ENCODE data around the gene PSG2. TPM values are rescaled to one million over a fixed set of nuclear protein-coding genes. Genes with fewer than 3 reads are reported as not detected.
"Not testable (repeated sequence)": the region's sequence is repeated elsewhere in the genome, so short reads cannot be mapped to it uniquely, and the experiment has no call there.

PSG2 gene
- total RNA-seq, 1 donor from 2014 or later, result not detected

DNA sequence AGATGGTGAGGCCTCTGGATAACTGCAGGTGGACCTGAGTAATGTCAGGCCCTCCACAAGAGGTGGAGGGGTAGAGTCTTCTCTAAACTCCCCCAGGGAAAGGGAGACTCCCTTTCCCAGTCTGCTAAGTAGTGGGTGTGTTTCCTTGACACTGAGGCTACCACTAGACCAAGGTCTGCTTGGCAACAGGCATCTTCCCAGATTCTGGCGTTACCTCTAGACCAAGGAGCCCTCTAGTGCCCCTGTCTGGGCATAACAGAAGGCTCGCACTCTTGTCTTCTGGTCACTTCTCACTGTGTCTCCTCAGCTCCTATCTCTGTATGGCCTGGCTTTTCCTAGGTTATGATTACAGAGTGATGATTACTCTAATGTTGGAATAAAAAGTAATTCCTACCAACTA is 50.9 kb downstream of the PSG2 start:
- not testable (repeated sequence) for H3K27me3 Mint-ChIP-seq (ENCODE audit: low read depth); H3K27ac Mint-ChIP-seq (ENCODE audit: unreplicated experiment); DNase-seq (ENCODE audit: low read depth, low spot score); H3K4me3 Mint-ChIP-seq; H3K4me1 Mint-ChIP-seq
- Mint-ChIP-seq H3K36me3 (ENCODE audit: low read depth) (peaks cover 11% of the 10 kb centered on the region), H3K9me3 (peaks cover 20% of the 10 kb centered on the region)

DNA sequence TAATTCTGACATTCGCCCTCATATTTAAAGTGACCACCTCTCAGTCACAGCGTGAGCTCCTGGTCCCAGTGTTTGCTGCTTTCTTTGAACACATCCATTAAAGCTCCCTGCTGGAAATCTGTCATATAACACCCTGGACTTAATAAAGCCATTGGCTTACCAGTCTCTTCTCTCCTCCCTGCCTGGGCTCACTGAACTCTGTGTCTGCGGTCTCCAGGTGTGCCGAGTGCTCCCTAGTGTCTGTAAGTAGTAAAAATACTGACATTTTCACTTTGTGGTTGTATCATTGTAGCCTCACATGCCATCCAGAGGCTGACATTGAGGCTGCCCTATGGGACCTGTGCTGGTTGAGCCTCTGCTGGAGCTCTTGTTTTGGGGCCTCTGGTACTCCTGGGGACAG is 53.6 kb downstream of the PSG2 start:
- no peaks in the 10 kb centered on the region for H3K27me3 Mint-ChIP-seq (ENCODE audit: low read depth)
- no peak for DNase-seq (ENCODE audit: low read depth, low spot score)
- no peak overlapping the region for H3K27ac Mint-ChIP-seq (ENCODE audit: unreplicated experiment)
- no peak overlapping the region for H3K4me3 Mint-ChIP-seq
- peaks cover 5% of the 10 kb centered on the region for H3K36me3 Mint-ChIP-seq (ENCODE audit: low read depth)
- peaks cover 15% of the 10 kb centered on the region for H3K9me3 Mint-ChIP-seq
- H3K4me1 Mint-ChIP-seq, result no peaks in the 10 kb centered on the region
- TF ChIP-seq CTCF (conservative IDR thresholded peaks at IDR 0.05), result no peak

DNA sequence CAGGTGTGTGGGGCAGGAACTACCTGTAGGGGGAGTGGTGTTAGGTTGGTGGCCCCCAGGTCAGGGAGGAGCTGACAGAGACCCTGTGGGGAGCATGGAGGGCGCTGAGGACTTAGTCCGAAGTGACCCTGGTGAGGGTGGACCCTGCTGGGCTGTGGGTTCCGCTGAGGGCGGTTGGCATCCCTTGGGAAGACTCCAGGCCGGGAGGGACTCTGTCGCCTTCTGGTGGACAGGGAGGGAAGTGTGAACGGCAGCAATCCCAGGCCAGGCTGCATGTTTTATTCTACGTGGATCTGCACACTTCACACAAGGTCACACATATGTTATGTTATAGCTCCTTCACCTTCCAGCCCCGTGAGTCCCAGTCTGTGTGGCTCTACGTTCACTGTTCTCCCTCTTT is 54.5 kb downstream of the PSG2 start:
- not testable (repeated sequence) for H3K36me3 Mint-ChIP-seq (ENCODE audit: low read depth); DNase-seq (ENCODE audit: low read depth, low spot score); H3K27me3 Mint-ChIP-seq (ENCODE audit: low read depth); H3K4me1 Mint-ChIP-seq; H3K27ac Mint-ChIP-seq (ENCODE audit: unreplicated experiment); H3K4me3 Mint-ChIP-seq
- peaks cover 15% of the 10 kb centered on the region for H3K9me3 Mint-ChIP-seq

DNA sequence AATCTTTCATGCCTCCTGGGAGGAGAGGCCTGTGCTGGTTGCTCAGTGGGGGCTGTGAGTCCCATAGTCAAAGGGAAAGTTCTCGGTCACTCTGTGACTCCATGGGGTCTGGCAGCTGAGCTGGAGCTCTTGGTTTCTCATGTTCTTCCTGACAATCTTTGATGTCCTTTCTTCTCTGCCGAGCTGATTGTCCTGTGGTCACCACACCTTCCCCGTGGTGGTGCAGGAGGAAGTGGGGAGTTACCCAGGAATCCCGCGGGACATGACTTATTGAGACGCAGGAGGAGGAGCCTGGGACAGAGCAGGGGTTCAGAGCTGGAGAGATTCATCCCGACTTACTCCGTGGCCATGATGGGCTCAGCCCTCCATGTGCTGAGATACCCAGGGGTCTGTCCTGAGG is 55.4 kb downstream of the PSG2 start:
- H3K27me3 Mint-ChIP-seq (ENCODE audit: low read depth), result not testable (repeated sequence)

DNA sequence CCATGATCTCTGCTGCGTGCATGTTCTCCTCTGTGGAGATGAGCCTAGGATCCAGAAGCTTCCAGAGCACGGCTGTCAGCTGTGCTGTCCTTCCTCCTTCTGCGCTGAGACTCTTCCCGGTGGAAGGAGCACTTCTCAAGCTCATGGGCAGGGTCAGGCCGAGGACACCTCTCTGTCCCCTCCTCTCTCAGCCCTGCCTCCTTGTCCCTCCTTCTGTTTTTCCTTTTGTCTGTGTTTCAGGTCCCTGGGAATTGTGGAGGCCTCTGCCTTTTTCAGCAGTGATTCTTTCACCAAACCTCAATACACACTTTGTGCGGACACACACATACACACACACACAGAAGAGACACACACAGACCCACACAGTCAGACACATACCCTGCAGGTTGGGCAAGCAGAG is 56.1 kb downstream of the PSG2 start, which contains the start of gene PSG11:
Gene PSG11, minus strand, starts transcription at position 101 of the 400 bp plus-strand sequence. Its CDS starts 97 bp downstream, at position 4.
- not testable (repeated sequence) for H3K4me1 Mint-ChIP-seq; H3K4me3 Mint-ChIP-seq; DNase-seq (ENCODE audit: low read depth, low spot score); H3K27ac Mint-ChIP-seq (ENCODE audit: unreplicated experiment); H3K36me3 Mint-ChIP-seq (ENCODE audit: low read depth); H3K27me3 Mint-ChIP-seq (ENCODE audit: low read depth)
- H3K9me3 Mint-ChIP-seq, result peaks cover 17% of the 10 kb centered on the region

More for the DNA sequence above, 55.4 kb downstream of the PSG2 start:
- H3K4me1 Mint-ChIP-seq; H3K36me3 Mint-ChIP-seq (ENCODE audit: low read depth); DNase-seq (ENCODE audit: low read depth, low spot score); H3K4me3 Mint-ChIP-seq; H3K27ac Mint-ChIP-seq (ENCODE audit: unreplicated experiment): not testable (repeated sequence)
- peaks cover 16% of the 10 kb centered on the region for H3K9me3 Mint-ChIP-seq

DNA sequence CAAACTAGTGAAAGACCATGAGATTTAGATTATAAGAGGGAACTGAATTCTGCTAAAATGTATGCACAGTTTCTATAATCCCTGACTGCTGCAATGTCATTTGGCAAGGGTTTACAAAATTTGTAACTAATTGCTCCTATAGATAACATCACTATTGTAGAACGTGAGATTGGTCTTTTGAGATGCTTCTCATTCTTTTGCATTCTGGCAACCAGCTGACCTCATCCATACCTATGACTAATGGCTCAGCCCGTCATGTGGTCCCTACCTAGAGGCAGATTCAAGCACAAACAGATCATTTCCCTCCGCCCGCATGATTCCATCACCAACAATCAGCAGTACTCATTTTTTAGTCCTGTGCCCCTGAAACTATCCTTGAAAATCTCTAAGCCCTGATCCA is 60.4 kb downstream of the PSG2 start:
- not testable (repeated sequence) for H3K36me3 Mint-ChIP-seq (ENCODE audit: low read depth); H3K27ac Mint-ChIP-seq (ENCODE audit: unreplicated experiment); DNase-seq (ENCODE audit: low read depth, low spot score); H3K4me1 Mint-ChIP-seq; H3K27me3 Mint-ChIP-seq (ENCODE audit: low read depth); H3K9me3 Mint-ChIP-seq; H3K4me3 Mint-ChIP-seq

GRCh38 chr19:43021629-43022028 is 60.9 kb downstream of the PSG2 start:
- H3K4me3 Mint-ChIP-seq; H3K36me3 Mint-ChIP-seq (ENCODE audit: low read depth); H3K4me1 Mint-ChIP-seq; DNase-seq (ENCODE audit: low read depth, low spot score); H3K27me3 Mint-ChIP-seq (ENCODE audit: low read depth); H3K27ac Mint-ChIP-seq (ENCODE audit: unreplicated experiment): not testable (repeated sequence)
- peaks cover 11% of the 10 kb centered on the region for H3K9me3 Mint-ChIP-seq

DNA sequence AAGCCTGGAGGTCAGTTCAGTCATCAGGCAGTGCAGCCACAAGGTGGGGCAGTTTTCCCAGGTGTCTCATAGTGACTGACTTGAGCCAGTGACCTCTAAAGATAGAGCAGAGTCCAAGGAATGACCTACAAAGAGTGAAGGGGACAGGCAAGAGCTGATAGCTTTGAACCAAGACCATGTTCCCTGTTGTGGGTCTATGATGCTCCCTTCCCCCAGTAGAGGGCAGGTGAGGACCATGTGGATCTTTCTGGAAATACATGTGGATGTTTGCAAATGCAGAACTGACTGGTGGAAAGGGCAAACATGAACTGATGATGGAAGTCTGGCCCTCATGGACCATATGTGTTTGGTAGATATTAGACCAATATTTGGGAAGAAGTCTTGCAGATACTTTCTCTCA is 62.9 kb downstream of the PSG2 start:
- not testable (repeated sequence) for H3K4me1 Mint-ChIP-seq; H3K9me3 Mint-ChIP-seq; H3K36me3 Mint-ChIP-seq (ENCODE audit: low read depth); DNase-seq (ENCODE audit: low read depth, low spot score); H3K4me3 Mint-ChIP-seq; H3K27ac Mint-ChIP-seq (ENCODE audit: unreplicated experiment); H3K27me3 Mint-ChIP-seq (ENCODE audit: low read depth)

Other genes with a start within 250 kb of the PSG2 start
- gene PSG1, start 203.0 kb downstream of the PSG2 start, total RNA-seq, result not detected in 2 replicates
- not detected in 2 replicates for gene PSG6, start 164.8 kb downstream of the PSG2 start, total RNA-seq
- not detected in 2 replicates for gene PSG7, start 145.5 kb downstream of the PSG2 start, total RNA-seq
- gene PSG11, start 56.2 kb downstream of the PSG2 start, total RNA-seq, result not detected in 2 replicates
- not detected in 2 replicates for gene PSG5, start 103.8 kb upstream of the PSG2 start, total RNA-seq
- gene PSG4, start 122.9 kb upstream of the PSG2 start, total RNA-seq, result not detected in 2 replicates
- not detected in 2 replicates for gene PSG9, start 186.8 kb upstream of the PSG2 start, total RNA-seq